ENCODE results near the gene MEST. TPM values are rescaled to one million over a fixed set of nuclear protein-coding genes. Genes with fewer than 3 reads are reported as not detected.
"Not testable (repeated sequence)": the region's sequence is repeated elsewhere in the genome, so short reads cannot be mapped to it uniquely, and the experiment has no call there.

The MEST gene
- total RNA-seq, 1 donor: 94.5 TPM

DNA sequence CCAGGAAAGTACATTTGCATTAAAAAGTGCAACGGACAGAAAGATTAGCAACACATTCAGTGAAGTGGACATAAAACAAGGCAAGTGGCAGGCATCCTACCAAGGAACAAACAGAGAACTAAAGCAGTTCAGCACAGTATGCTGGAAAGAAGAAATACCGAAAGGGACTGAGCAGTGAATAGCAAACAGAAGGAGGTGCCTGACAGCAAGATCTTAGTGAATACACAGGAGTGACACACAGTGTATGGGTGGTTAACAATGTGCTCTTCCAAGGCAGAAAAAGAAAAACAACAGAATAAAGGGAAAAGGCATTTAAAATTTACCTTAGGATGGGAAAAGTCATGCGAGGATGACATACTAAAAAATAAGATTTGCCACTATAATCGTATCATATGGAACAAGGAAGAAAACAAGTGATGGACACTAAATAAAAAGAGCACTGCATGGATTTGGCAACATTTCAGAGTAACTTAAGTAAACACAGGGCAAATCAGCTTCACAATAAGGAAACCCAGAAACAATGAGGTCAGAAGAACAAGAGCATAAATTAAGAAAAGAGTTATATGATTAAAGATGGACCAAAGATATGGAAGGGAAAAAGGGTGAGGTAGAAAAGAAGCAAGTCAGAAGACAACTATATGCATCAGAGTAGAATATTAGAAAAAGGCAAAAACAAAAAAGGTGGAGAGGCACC lies 29.5 kb downstream of the MEST start:
- no peak for DNase-seq (ENCODE audit: low read depth in 2 of 3, low spot score in 2 of 3)

DNA sequence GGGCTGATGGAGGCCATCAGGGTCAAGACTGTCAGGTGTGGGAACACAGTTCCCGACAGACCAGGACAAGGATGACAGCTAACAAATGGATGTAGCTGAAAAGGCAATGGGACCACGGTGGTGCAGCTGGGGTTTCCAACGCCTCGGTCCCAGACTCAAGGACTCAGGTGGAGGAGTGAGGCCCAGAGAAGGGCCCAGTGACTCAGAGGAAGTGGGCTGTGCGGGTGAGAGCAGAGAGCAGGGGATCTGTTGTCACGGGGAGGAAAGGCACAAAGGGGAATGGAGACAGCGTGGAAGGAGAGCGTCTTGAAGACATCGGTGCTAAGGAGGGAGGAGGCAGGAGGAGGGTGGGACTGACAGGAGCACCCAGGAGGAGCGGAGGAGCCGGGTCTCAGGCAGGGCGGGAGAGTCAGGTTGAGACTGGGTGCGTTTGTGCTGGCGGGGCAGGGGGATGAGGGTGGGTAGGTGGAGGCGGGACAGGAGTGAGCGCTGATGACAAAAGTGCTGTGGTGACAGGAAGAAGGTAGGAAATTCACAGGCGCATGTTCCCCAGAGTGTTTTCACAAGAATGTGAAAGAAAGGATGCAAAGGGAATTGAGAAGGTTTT lies 31.7 kb downstream of the MEST start:
- DNase-seq (ENCODE audit: low read depth in 2 of 3, low spot score in 2 of 3): not testable (repeated sequence)

DNA sequence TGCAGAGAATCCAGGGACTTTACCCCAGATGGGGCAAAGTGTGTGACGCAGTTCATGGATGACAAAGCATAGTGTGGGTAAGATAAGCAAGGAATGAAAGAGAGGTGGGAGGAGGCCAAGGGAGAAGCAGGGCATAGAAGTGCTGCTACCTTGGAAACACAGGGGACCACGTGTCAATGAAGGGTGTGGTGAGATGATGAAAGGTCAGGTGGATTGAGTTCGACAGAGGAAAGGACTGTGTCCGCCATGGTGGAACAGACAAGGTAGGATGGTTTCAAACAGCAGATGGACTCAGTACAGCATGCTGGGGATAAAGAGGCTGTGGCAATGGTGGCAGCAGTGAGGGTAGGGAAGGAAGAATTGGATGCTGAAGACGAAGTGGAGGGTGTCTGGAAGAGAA lies 32.7 kb downstream of the MEST start:
- DNase-seq (ENCODE audit: low read depth in 2 of 3, low spot score in 2 of 3): no peak

DNA sequence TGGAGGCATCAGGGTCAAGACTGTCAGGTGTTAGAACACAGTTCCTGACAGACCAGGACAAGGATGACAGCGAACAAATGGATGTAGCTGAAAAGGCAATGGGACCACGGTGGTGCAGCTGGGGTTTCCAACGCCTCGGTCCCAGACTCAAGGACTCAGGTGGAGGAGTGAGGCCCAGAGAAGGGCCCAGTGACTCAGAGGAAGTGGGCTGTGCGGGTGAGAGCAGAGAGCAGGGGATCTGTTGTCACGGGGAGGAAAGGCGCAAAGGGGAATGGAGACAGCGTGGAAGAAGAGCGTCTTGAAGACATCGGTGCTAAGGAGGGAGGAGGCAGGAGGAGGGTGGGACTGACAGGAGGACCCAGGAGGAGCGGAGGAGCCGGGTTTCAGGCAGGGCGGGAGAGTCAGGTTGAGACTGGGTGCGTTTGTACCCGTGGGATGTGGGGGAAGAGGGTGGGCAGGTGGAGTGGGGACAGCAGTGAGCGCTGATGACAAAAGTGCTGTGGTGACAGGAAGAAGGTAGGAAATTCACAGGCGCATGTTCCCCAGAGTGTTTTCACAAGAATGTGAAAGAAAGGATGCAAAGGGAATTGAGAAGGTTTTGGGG lies 36.0 kb downstream of the MEST start:
- not testable (repeated sequence) for DNase-seq (ENCODE audit: low read depth in 2 of 3, low spot score in 2 of 3)

DNA sequence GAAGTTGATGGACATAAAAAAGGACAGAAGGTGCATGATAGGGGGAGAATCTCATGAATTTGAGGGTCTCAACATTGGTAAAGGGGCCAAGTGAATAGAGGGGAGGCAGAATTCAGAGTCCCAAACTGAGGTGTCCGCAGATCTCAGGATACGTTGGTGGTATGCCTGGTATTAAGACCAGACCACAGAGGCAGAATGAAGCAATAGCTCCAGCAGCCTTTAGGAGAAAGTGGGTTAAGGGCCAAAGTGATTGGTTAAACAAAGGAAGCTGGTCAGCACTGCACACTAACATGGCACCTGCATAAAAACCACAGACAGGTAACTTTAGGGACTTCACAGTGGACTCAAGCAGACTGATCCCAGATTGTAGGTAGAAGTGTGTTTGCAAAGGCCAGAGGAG lies 37.5 kb downstream of the MEST start:
- no peak for DNase-seq (ENCODE audit: low read depth in 2 of 3, low spot score in 2 of 3)

DNA sequence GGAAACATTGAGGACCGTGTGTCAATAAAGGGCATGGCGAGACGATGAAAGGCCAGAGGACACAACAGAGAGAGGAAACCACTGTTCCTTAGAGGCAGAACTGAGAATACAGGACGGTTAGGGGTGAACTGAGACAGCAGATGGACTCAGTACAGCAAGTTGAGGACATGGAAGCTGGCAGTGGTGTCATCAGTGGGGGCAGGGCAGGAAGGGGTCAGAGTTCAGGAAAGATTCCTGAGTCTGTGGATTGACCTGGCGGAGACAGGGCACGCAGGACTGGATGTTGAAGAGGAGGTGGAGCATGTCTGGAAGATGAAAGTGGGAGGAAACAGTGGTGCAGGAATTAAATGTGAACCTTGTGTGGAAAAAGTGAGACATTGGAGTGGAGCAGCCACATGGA lies 46.0 kb downstream of the MEST start:
- DNase-seq (ENCODE audit: low read depth in 2 of 3, low spot score in 2 of 3): not testable (repeated sequence)

DNA sequence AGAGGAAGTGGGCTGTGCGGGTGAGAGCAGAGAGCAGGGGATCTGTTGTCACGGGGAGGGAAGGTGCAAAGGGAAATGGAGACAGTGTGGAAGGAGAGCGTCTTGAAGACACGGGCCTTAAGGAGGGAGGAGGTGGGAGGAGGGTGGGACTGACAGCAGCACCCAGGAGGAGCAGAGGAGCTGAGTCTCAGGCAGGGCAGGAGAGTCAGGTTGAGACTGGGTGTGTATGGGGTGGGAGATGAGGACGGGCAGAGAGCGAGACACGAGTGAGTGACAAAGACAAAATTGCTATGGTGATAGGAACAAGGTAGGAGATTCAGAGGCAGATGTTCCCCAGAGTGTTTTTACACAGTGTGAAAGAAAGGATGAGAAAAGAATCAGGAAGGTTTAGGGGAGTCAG lies 49.4 kb downstream of the MEST start:
- not testable (repeated sequence) for DNase-seq (ENCODE audit: low read depth in 2 of 3, low spot score in 2 of 3)

DNA sequence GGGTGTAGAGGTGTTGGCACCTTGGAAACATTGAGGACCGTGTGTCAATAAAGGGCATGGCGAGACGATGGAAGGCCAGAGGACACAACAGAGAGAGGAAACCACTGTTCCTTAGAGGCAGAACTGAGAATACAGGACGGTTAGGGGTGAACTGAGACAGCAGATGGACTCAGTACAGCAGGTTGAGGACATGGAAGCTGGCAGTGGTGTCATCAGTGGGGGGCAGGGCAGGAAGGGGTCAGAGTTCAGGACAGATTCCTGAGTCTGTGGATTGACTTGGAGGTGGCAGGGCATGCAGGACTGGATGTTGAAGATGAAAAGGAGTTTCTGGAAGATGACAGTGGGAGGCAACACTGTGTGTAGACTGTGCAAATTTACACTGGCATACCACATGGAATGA lies 50.4 kb downstream of the MEST start:
- not testable (repeated sequence) for DNase-seq (ENCODE audit: low read depth in 2 of 3, low spot score in 2 of 3)

DNA sequence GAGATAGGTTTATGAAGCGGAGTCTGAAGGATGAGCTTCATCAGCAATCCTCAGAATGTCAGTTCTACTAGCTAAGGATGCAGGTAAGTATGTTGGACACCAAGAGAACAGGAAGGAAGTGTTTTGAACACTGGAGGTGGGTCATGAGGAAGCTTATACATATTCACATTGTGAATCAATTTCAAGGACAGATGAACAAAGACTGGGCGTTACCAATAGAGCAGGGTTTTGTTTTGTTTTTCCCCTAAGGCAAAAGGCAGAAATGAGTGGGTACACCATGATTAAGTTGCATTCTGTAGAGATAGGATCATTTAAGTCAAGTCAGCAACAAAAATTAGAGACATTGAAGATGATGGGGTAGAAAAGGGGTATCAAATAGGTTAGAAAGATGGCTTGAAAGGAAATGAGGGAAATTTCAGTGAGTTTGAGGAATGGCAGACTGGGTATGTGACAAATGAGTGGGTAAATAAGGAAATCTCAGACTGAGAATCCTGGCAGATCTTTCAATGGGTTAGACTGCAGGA lies 51.7 kb downstream of the MEST start:
- no peak for DNase-seq (ENCODE audit: low read depth in 2 of 3, low spot score in 2 of 3)

DNA sequence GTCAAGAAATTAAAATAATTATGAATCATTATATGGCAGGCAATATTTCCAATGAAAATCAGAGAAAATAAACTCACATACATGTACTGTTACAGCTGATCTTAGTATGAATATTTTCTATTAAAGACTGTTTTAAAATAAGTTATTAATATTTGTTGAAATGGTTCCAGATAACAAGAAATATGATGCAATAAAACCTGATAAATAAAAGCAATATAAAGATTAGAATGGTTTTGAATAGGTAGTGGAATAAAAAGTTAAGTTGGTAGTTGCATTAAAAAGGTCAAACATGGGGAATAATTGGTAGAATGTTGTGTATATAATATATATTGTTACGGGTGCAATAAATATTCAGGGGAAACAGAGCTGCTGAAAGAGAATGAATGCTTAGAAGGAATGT lies 52.5 kb downstream of the MEST start:
- DNase-seq (ENCODE audit: low read depth in 2 of 3, low spot score in 2 of 3): no peak

DNA sequence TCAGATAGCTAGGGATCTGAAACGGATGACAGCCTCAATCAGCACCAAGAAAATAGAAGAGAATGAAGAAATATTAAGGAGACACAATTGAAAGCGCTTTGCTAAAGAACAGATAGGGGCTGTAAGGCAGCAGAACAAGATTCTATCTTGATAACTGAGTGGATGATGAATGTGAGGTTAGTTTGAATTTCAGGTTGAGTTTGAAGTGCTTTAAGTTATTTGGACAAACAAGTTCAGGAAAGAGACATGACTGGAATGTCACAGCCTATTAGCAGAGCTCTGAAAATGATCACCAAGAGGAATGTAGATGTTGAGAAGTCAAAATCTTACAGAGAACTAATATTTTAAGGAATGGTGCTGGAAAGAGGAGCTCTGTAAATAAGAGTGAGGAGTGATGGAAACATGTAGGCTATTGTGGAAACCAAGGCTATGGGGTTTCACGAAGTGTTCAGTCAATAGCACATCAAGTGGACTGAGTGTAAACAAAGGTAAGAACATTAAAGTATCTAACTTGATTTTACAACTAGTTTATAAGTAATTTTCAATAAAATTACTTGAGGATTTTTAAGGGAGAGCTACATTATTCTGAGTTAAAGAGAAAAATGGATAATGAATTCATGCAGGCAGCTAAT lies 61.6 kb downstream of the MEST start:
- DNase-seq (ENCODE audit: low read depth in 2 of 3, low spot score in 2 of 3): no peak

DNA sequence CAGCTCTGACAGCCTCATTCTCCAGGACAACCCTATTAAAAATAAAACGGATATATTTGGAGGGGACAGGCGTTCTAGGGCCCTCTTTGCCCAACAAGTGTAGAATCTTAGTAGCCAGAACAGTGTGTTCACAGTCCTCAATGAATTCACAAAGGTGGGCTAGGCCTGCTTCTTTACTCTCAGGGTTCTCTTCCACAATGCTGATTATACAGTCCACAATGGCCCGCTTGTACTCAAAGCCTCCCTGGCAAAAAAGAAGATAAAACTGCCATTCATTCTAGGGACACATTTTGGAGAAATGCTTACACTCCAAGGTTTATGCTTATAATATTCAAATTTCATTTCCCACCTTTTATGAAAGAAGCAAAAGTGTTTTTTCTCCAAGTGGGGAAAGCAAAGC lies 62.6 kb downstream of the MEST start:
- DNase-seq (ENCODE audit: low read depth in 2 of 3, low spot score in 2 of 3): no peak

Small RNA genes lying within 50 kb of the gene (small RNA-seq; reads per million reads assigned to genes)
- gene MIR335: not detected
- gene RF02148: not detected
- gene RF02149: not detected
- not detected for gene RF02150

Other genes with a start within 250 kb of the MEST start
- gene CPA2, start 225.2 kb upstream of the MEST start, total RNA-seq: under 0.01 TPM
- gene CPA4, start 198.9 kb upstream of the MEST start, total RNA-seq: not detected
- gene CPA5, start 147.3 kb upstream of the MEST start, total RNA-seq: not detected
- gene CPA1, start 111.6 kb upstream of the MEST start, total RNA-seq: not detected
- 7.0 TPM for gene CEP41, start 51.1 kb upstream of the MEST start, total RNA-seq
- gene COPG2, start 176.7 kb downstream of the MEST start, total RNA-seq: 28.0 TPM
- gene TSGA13, start 194.5 kb downstream of the MEST start, total RNA-seq: not detected
- not detected for gene KLF14, start 242.1 kb downstream of the MEST start, total RNA-seq

Measured in hematopoietic multipotent progenitor cell (in vitro differentiated cells).